ENCODE measurements around the gene USP1. TPM values are rescaled to one million over a fixed set of nuclear protein-coding genes. Genes with fewer than 3 reads are reported as not detected.
A peak's percentile ranks its signal among the peaks of the same experiment; 100 is the strongest.

The USP1 gene
- total and polyA plus RNA-seq, 2 of the 4 experiments (the other 2 are of a cell fraction) = 7.5 to 9.7 TPM

- Histone ChIP-seq H3K23ac (ENCODE audit: low read depth, low read length) (peak overlapping the region; percentile 97), H3K79me1 (ENCODE audit: low read depth in 1 of 2, low read length in 2 of 2) (peaks cover 6 to 8% of the 10 kb centered on the region in 2 experiments; a peak in 2 of 4 replicates), H4K8ac (ENCODE audit: low read depth in 2 of 2, low read length in 2 of 2) (peak overlapping the region; percentile 97 to 99), H4K20me1 (ENCODE audit: insufficient read depth, low read length) (peaks cover 5% of the 10 kb centered on the region), H3K27ac (ENCODE audit: insufficient read depth, low read length) (peak overlapping the region; percentile 97), H2BK20ac (ENCODE audit: low read depth, low read length) (no peak overlapping the region), H2AK5ac (ENCODE audit: low read depth, low read length) (peak overlapping the region; percentile 85), H3K4me1 (ENCODE audit: control insufficient read depth, insufficient read depth, low read length) (peaks cover 3% of the 10 kb centered on the region; the same call in 1 of the 2 replicates), H2BK5ac (ENCODE audit: low read depth, low read length, poor library complexity, severe bottlenecking) (peak overlapping the region; percentile 86), H3K9ac (ENCODE audit: low read depth, low read length) (peak overlapping the region; percentile 99), H3K18ac (ENCODE audit: low read depth, low read length) (peak overlapping the region; percentile 90), H3K36me3 (ENCODE audit: control insufficient read depth, insufficient read depth, low read length) (no peaks in the 10 kb centered on the region), H3K27me3 (ENCODE audit: control insufficient read depth, insufficient read depth, low read length) (peaks cover 3% of the 10 kb centered on the region), H4K91ac (ENCODE audit: insufficient read depth, low read depth, low read length) (peak overlapping the region; percentile 80), H2BK15ac (ENCODE audit: low read depth, low read length) (no peak overlapping the region), H3K9me3 (ENCODE audit: control insufficient read depth, insufficient read depth, low read length) (no peaks in the 10 kb centered on the region), H3K56ac (ENCODE audit: extremely low read depth, insufficient read depth, low read length) (peak overlapping the region; percentile 92), H2BK120ac (ENCODE audit: low read depth, low read length) (peak overlapping the region; percentile 35), H3K14ac (replicated peaks; ENCODE audit: low read depth, low read length) (peak overlapping the region; percentile 98), H3K4ac (ENCODE audit: low read depth, low read length) (peak overlapping the region; percentile 93), H3K4me2 (ENCODE audit: low read depth, low read length) (peak overlapping the region; percentile 93), H4K5ac (ENCODE audit: low read depth, low read length) (peak overlapping the region; percentile 96), H3K4me3 (ENCODE audit: insufficient read depth, low read depth, low read length) (peak overlapping the region; percentile 82), H2AFZ (replicated peaks; ENCODE audit: low read length, poor library complexity) (peak overlapping the region; percentile 94), H3K9me1 (ENCODE audit: insufficient read depth, low read length) (no peaks in the 10 kb centered on the region), H2AK9ac (replicated peaks; ENCODE audit: low read depth, low read length, poor library complexity) (peak overlapping the region; percentile 71)
- CTCF ChIA-PET = interaction anchor here (0.7 to 1.5 kb wide), 2 partner anchors 259 to 267 kb away, joined by 4 read pairs; no protein-coding TSS in a partner anchor
- DNase-seq (no peak), ATAC-seq (ENCODE audit: low read depth) (peak; percentile 4)
- dilution Hi-C loops (cut with HindIII; ENCODE audit: low sequenced_read_pairs, unreplicated experiment) (no loop called here), in situ Hi-C loops (cut with MboI; ENCODE audit: low sequenced_read_pairs) (no loop called here), intact Hi-C loops (cut with micrococcal nuclease) (loop anchor here (2.0 kb wide), 2 partner anchors 253 to 311 kb away; partner anchors contain the start of gene DOCK7)
- TF ChIP-seq CHD1 (IDR thresholded peaks at IDR 0.05; ENCODE audit: low read depth, low read length) (peak; percentile 69; the same call in 1 of the 2 replicates), MAFK (IDR thresholded peaks at IDR 0.05; ENCODE audit: low read depth, low read length) (no peak)
- WGBS, 2 experiments (ENCODE audit: extremely low coverage in 2 of 2, insufficient read length in 1 of 2) = 86% methylated on average over 7 of the region's 31 CpGs; no CpG with 5 or more reads in 1 of the 2 experiments
- BruUV-seq (replicated peaks) = no TSS peak
- POLR2A ChIA-PET (ENCODE audit: unreplicated experiment) = no interaction called here
Measured at GRCh38 chr1:62435231-62436038, 1.4 kb upstream of the USP1 start.

All from IMR-90 (cell line).